A673 (cell line): Measurements from ENCODE around the gene SETD1A.

ENCODE experiments used
- EZH2 ChIP-seq: fragments of 200-600 bp; sonication (generic); IDR thresholded peaks from 2 replicates; pipeline ENCODE4 v1.6.1; 2017; ENCODE audit warnings: borderline replicate concordance, low read depth, mild to moderate bottlenecking, mixed read lengths, antibody characterized with exemption, low read length; ENCODE audit not compliant: poor library complexity, severe bottlenecking
- TF ChIP-seq, protein P1 (sequence below): fragments of 300-800, 200-600 bp; sonication (generic); conservative IDR thresholded peaks from 2 replicates; pipeline ENCODE4 v1.5.1; 2017; ENCODE audit warnings: low read depth, mild to moderate bottlenecking, antibody characterized with exemption, low read length, moderate library complexity, mixed read lengths

DNA sequence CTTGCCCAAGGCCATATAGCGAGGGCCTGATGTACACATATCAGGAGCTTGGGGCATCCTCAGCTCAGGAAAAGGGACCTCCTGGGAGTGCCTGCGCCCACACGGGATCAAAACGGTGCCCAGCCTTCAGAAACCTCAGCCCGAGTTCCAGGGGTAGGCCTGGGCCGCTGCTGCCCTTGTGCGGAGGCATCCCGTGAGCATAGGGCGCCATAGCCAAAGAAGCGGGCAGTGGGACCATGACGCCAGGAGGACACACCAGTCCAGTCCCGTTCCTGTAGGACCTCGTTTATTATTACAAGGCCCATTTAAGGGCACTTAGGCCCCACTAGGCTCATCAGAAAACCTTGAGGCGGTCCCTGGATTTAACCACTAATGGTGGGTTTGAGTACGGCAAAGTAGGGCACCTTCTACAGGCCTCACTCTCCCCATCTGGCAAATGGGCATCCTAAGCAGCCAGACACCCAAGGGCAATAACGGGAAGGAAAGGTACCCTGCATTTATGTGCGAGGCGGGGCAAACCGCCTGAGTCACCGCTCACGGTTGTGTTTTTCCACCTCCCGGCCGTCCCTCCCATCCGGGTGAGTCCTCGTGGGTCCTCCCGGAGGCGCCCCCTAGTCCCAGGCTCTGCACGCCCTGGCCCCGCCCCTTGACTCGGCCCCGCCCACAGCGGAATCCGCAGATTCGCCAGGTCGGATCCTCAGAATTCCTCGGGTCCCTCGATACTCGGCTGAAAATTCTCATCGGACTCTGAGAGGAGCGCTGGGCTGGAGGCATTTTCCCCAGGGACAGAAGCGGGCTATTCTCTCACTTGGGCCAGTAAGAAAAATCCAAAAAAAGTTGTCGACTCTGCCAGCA is 726 bp upstream of the SETD1A start:
- TF ChIP-seq, protein P1, sequence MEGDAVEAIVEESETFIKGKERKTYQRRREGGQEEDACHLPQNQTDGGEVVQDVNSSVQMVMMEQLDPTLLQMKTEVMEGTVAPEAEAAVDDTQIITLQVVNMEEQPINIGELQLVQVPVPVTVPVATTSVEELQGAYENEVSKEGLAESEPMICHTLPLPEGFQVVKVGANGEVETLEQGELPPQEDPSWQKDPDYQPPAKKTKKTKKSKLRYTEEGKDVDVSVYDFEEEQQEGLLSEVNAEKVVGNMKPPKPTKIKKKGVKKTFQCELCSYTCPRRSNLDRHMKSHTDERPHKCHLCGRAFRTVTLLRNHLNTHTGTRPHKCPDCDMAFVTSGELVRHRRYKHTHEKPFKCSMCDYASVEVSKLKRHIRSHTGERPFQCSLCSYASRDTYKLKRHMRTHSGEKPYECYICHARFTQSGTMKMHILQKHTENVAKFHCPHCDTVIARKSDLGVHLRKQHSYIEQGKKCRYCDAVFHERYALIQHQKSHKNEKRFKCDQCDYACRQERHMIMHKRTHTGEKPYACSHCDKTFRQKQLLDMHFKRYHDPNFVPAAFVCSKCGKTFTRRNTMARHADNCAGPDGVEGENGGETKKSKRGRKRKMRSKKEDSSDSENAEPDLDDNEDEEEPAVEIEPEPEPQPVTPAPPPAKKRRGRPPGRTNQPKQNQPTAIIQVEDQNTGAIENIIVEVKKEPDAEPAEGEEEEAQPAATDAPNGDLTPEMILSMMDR, result peak; percentile 47; the same call in 1 of the 2 replicates
- no peak for TF ChIP-seq EZH2
